Activated naive CD4-positive, alpha-beta T cell treated with anti-CD3 and anti-CD28 coated beads, Interleukin-2, amount 10 ng/mL, durations not matched to agents 7 days and 5 days (primary cell): ENCODE measurements around the gene AUTS2.

ENCODE experiments used
- CTCF ChIA-PET: fragments of 350-600 bp; sonication (Branson Sonifier 250); formaldehyde crosslinking; loops from one replicate; lab custom pipeline; 2021; ENCODE audit warnings: antibody characterized with exemption; lab: Charles Lee
- DNase-seq: peaks from one replicate; pipeline ENCODE4 v3.0.0-alpha.2; 2020
- H3K27ac Mint-ChIP-seq: one replicate; pipeline ENCODE4 v1.8.0; 2021; ENCODE audit warnings: mild to moderate bottlenecking, moderate library complexity, mixed read lengths
- H3K27me3 Mint-ChIP-seq: one replicate; pipeline ENCODE4 v1.8.0; 2021; ENCODE audit warnings: mild to moderate bottlenecking, mixed read lengths
- H3K36me3 Mint-ChIP-seq: one replicate; pipeline ENCODE4 v1.8.0; 2021; ENCODE audit warnings: mixed read lengths
- H3K4me1 Mint-ChIP-seq: one replicate; pipeline ENCODE4 v1.8.0; 2021; ENCODE audit warnings: mixed read lengths
- H3K4me3 Mint-ChIP-seq: one replicate; pipeline ENCODE4 v1.8.0; 2021; ENCODE audit warnings: mild to moderate bottlenecking, moderate library complexity, mixed read lengths
- H3K9me3 Mint-ChIP-seq: one replicate; pipeline ENCODE4 v1.8.0; 2021; ENCODE audit warnings: mixed read lengths

AUTS2 gene

DNA sequence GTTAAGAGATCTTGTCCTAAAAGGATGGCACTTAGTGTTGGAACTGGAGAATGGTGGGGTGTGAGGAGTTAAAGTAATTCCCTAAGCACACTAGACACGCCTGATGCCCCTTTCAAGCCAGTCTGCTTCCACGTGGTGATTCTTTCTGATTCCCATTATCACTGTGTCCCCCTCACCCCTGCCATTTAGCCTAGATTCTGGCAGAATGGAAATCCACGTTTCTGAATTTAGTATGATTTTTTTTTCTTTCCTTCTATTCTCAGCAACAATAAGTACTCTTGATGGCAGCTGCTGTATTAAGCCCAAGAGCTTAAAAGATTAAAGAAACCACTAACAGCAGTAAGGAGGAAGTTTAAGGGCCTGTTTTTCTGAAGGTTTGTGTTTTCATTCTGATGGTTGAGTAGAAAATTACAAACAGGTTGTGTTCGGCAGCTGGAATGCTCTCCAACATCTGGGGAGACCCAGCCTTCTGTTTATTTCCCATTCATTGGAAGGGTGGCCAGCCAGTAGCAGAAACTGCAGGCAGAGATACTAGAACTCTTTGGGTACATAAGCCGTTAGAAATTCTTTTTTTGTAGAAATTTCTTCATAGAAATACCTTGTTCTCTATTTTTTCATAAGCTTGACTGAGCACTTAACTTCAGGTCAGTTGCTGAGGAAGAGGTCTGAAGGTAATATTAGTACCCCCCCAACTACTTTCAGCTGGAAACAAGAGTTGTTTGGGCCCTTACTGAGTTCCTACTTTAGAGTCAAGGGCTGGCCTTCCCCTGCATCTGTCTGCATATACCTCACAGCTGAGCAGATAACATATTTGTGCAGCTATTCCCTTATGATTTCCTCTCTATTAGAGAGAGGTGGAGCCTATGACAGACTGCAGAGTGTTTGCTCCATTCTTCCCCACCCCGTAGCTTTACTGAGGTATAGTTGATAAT is 355.1 kb downstream of the AUTS2 start:
- Mint-ChIP-seq H3K36me3 (no peaks in the 10 kb centered on the region), H3K9me3 (no peaks in the 10 kb centered on the region), H3K4me1 (no peaks in the 10 kb centered on the region), H3K27ac (no peak overlapping the region), H3K27me3 (no peaks in the 10 kb centered on the region), H3K4me3 (no peak overlapping the region)
- DNase-seq, result no peak
- CTCF ChIA-PET, result no interaction called here

- Mint-ChIP-seq H3K4me1 (no peaks in the 10 kb centered on the region), H3K27me3 (no peaks in the 10 kb centered on the region), H3K27ac (no peak overlapping the region), H3K36me3 (no peaks in the 10 kb centered on the region), H3K9me3 (no peaks in the 10 kb centered on the region), H3K4me3 (no peak overlapping the region)
- no peak for DNase-seq
- CTCF ChIA-PET, result no interaction called here
These were observed 358.3 kb downstream of the AUTS2 start for GRCh38 chr7:69956541-69956940.

GRCh38 chr7:69957661-69958060 is 359.4 kb downstream of the AUTS2 start:
- H3K9me3 Mint-ChIP-seq, result no peaks in the 10 kb centered on the region
- no peak for DNase-seq
- no peaks in the 10 kb centered on the region for H3K27me3 Mint-ChIP-seq
- no peaks in the 10 kb centered on the region for H3K36me3 Mint-ChIP-seq
- no peak overlapping the region for H3K27ac Mint-ChIP-seq
- CTCF ChIA-PET, result no interaction called here
- no peaks in the 10 kb centered on the region for H3K4me1 Mint-ChIP-seq
- H3K4me3 Mint-ChIP-seq, result no peak overlapping the region

DNA sequence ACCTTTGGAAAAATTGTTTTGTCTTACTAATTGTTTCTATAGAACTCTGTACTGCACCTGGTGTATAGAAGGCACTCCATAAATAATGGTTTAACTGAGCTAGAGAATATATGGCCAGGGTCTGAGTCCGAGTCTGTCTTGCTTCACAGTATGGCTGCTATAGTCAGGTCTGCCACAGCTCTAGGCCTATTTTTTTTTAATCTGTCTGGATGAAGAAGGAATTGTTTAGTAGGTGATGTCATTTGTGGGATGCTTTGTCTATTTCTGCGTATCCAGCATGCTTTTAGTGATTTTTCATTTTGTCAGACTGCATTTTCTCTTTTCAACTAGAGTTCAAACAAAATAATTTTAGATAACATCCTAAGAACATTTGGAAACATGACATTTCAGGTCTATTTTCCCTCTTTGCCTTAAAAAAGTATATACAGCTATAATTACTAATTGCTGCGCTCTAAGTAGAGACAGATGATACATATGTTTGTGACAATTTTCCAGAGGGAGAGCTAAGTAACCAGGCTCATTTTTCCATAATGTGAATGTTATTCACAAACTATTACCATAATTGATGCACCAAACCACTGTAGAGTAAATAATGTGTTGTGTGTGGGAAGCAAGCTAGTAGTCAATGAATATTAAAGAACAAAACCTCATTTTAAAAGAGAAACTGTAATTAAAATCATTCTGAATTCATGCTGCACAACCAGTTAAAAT is 361.7 kb downstream of the AUTS2 start:
- H3K36me3 Mint-ChIP-seq, result no peaks in the 10 kb centered on the region
- no peak for DNase-seq
- H3K4me3 Mint-ChIP-seq, result no peak overlapping the region
- no peaks in the 10 kb centered on the region for H3K9me3 Mint-ChIP-seq
- CTCF ChIA-PET, result no interaction called here
- H3K27me3 Mint-ChIP-seq, result no peaks in the 10 kb centered on the region
- H3K4me1 Mint-ChIP-seq, result no peaks in the 10 kb centered on the region
- no peak overlapping the region for H3K27ac Mint-ChIP-seq

DNA sequence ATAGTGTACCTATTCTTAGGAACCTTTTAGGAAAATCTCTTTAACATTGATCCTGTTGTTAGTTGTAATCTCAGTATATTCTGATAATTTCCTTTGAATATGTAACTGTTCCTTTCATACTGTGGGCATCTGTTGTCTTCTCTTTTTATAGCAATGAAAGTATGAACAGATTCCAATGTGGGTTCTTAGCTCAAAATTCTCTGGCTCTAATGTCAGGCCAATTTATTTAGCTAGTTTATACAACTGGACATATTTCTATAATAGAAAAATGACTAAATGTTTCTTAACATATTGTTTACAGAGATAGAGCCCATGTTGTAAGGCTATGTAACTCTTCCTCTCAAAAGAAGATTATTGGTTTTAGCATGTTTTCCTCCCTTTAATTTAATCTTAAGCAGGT is 363.2 kb downstream of the AUTS2 start:
- CTCF ChIA-PET, result no interaction called here
- DNase-seq, result no peak
- H3K4me3 Mint-ChIP-seq, result no peak overlapping the region
- no peaks in the 10 kb centered on the region for H3K9me3 Mint-ChIP-seq
- no peaks in the 10 kb centered on the region for H3K27me3 Mint-ChIP-seq
- no peaks in the 10 kb centered on the region for H3K36me3 Mint-ChIP-seq
- H3K27ac Mint-ChIP-seq, result no peak overlapping the region
- H3K4me1 Mint-ChIP-seq, result no peaks in the 10 kb centered on the region

DNA sequence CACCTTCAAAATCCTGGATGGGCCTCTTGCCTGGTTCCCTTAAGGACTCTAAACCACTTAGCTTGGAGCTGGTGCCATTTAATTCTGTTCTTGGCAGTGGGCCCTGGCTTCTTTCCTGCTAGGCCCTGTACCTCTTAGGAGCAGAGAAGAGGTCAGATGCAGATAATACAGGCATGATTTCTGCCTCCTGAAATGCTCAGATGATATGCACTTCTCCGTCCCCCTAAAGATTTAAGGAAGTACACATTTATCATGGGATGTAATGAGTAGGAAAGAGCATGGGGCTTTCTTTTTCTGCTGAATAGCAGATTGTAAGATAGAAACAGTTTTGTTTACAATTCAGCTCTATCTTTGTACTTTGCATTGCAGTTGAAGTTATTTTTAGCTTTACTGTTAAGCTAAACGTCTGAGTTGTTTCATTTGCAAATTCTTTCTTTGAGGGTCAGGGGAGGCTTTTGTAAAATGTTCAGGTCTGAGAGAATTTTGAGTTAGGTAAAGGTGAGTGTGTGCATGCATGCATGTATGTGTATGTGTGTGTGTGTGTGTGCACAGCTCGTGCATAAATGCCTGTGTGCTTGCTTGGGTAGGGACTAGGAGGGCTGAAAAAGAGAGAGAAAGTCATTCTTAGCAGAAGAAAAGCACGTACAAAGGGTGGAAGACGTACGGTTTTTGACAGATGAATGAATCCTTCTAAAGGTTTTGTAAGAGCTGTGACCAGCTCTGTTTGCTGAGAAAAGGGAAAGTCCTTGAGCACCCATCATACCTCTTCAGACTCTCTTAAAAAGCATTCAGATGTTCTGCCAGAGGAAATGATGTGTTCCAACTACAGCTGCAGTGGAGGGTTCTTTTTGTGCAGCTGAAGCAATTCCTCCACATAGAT is 364.2 kb downstream of the AUTS2 start:
- CTCF ChIA-PET, result no interaction called here
- Mint-ChIP-seq H3K4me3 (no peak overlapping the region), H3K36me3 (no peaks in the 10 kb centered on the region), H3K9me3 (no peaks in the 10 kb centered on the region), H3K4me1 (no peaks in the 10 kb centered on the region), H3K27me3 (no peaks in the 10 kb centered on the region), H3K27ac (no peak overlapping the region)
- DNase-seq, result no peak

GRCh38 chr7:69963393-69963792 is 365.1 kb downstream of the AUTS2 start:
- Mint-ChIP-seq H3K27me3 (no peaks in the 10 kb centered on the region), H3K36me3 (no peaks in the 10 kb centered on the region), H3K9me3 (no peaks in the 10 kb centered on the region), H3K27ac (no peak overlapping the region), H3K4me1 (no peaks in the 10 kb centered on the region), H3K4me3 (no peak overlapping the region)
- no peak for DNase-seq
- CTCF ChIA-PET, result no interaction called here

GRCh38 chr7:69966766-69967591 is 368.7 kb downstream of the AUTS2 start:
- H3K36me3 Mint-ChIP-seq, result no peaks in the 10 kb centered on the region
- CTCF ChIA-PET, result no interaction called here
- no peak overlapping the region for H3K27ac Mint-ChIP-seq
- DNase-seq, result no peak
- no peaks in the 10 kb centered on the region for H3K27me3 Mint-ChIP-seq
- H3K4me1 Mint-ChIP-seq, result no peaks in the 10 kb centered on the region
- H3K9me3 Mint-ChIP-seq, result no peaks in the 10 kb centered on the region
- no peak overlapping the region for H3K4me3 Mint-ChIP-seq

DNA sequence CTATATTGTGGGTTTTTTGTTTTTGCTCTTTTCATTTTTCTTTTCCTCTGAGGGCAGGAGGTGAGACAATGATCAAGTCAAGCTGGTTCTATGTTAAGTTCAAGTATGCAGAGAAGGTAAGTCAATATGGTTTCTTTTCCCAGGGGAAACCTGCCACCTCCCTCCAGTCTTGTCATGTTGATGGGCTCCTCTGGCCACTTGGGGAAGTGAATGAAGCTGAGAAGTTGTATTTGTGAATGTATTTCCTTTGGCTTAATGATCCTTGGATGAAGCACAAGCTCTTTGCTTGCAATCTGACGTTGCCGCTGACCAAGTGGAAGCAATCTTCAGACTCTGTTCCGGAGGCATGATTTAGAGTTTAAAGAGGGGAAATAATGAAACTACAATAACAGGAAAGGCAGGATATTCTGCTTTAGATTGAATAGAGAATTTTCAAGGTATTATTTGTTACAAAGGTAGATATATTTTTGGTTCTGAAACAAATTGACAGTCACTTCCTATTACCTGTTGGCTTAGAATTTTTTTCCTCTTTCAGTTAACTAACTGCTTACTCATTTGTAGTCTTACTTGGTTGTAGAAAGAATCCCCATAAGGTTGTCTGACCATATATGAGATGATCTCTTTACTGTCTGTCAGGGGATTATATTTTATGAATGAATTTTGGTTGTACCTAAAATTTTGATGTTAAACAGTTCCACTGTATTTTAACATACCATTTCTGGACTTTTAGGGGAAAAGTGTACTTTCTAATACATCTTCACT is 369.6 kb downstream of the AUTS2 start:
- CTCF ChIA-PET, result no interaction called here
- Mint-ChIP-seq H3K4me3 (no peak overlapping the region), H3K4me1 (no peaks in the 10 kb centered on the region), H3K9me3 (no peaks in the 10 kb centered on the region), H3K36me3 (no peaks in the 10 kb centered on the region), H3K27ac (no peak overlapping the region), H3K27me3 (no peaks in the 10 kb centered on the region)
- DNase-seq, result no peak

DNA sequence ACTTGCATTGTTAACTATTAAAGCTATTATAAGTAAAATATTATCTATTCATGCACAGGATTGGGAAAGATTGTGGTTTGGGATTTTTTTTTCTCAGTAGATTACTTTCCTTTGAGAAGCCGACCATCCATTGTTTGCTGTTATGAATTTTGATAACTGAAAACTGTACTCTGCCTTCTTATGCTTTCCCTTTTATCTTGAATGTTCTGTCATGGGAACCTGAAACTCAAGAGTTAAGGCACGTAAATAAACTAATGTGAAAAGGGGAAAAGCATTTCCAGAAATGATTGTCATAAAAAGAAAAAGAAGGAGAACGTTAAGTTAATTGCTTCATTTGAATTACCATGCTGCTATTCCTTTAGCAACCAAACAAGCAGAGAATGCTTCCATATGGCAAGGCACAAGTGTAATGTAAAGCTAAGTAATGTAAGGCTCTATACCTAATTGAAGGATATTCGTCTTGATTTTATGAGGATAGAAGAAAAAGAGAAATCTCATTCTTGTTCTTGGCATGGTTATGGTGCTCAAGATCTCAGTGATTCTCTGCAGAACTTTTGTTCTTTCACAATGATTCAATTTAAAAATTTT is 370.8 kb downstream of the AUTS2 start:
- H3K27me3 Mint-ChIP-seq, result no peaks in the 10 kb centered on the region
- no peak for DNase-seq
- CTCF ChIA-PET, result no interaction called here

DNA sequence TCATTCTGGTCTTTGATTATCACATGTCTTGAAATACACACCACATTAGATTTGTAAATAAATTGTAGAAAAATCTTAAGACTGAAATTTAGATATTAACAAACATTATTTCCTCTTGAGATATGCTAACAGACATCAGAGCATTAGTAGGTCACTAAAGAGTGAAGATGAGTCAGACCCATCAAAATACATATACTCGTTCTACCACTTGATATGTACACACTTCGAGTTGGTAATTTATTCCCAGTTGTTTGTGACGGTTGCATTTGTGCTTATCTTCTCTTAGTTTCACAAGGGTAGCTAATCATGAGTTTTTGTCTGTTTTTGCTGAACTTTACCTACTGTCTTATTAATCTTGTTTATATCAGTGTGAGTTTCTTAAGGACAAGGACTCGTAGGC is 383.4 kb downstream of the AUTS2 start:
- no peaks in the 10 kb centered on the region for H3K36me3 Mint-ChIP-seq
- CTCF ChIA-PET, result no interaction called here

More for the DNA sequence above, 370.8 kb downstream of the AUTS2 start:
- no peak overlapping the region for H3K4me3 Mint-ChIP-seq
- H3K4me1 Mint-ChIP-seq, result no peaks in the 10 kb centered on the region
- H3K27ac Mint-ChIP-seq, result no peak overlapping the region
- no peaks in the 10 kb centered on the region for H3K9me3 Mint-ChIP-seq
- no peaks in the 10 kb centered on the region for H3K36me3 Mint-ChIP-seq

GRCh38 chr7:69982197-69982596 is 383.9 kb downstream of the AUTS2 start:
- Mint-ChIP-seq H3K9me3 (peaks cover 4% of the 10 kb centered on the region), H3K27me3 (no peaks in the 10 kb centered on the region), H3K27ac (no peak overlapping the region), H3K4me3 (no peak overlapping the region), H3K36me3 (no peaks in the 10 kb centered on the region), H3K4me1 (no peaks in the 10 kb centered on the region)
- CTCF ChIA-PET, result no interaction called here
- no peak for DNase-seq

More for the DNA sequence above, 383.4 kb downstream of the AUTS2 start:
- peaks cover 4% of the 10 kb centered on the region for H3K9me3 Mint-ChIP-seq
- no peak overlapping the region for H3K27ac Mint-ChIP-seq
- no peak for DNase-seq
- no peak overlapping the region for H3K4me3 Mint-ChIP-seq
- H3K4me1 Mint-ChIP-seq, result no peaks in the 10 kb centered on the region
- H3K27me3 Mint-ChIP-seq, result no peaks in the 10 kb centered on the region

- H3K27ac Mint-ChIP-seq, result no peak overlapping the region
- H3K4me1 Mint-ChIP-seq, result no peaks in the 10 kb centered on the region
- no peaks in the 10 kb centered on the region for H3K36me3 Mint-ChIP-seq
- no peak for DNase-seq
- no peaks in the 10 kb centered on the region for H3K27me3 Mint-ChIP-seq
- H3K9me3 Mint-ChIP-seq, result peaks cover 3% of the 10 kb centered on the region
- H3K4me3 Mint-ChIP-seq, result no peak overlapping the region
- CTCF ChIA-PET, result no interaction called here
These were observed 391.3 kb downstream of the AUTS2 start for GRCh38 chr7:69989551-69989950.
